Breast epithelium (tissue), 4 donors: Measurements from ENCODE around the gene GTPBP10. TPM values are rescaled to one million over a fixed set of nuclear protein-coding genes. Genes with fewer than 3 reads are reported as not detected.

Experiments used
- DNase-seq, 2 donors: peaks; one replicate each; pipeline ENCODE4 v3.0.0-alpha.2; 2019; ENCODE audit warnings: low spot score in 2 of 2
- H3K27ac ChIP-seq, 2 donors: fragments of 200-600 bp; sonication (generic) in 1 of 2; one replicate each; pipeline ENCODE4 v1.5.1; 2016 to 2019; ENCODE audit warnings: mild to moderate bottlenecking in 1 of 2
- H3K27me3 ChIP-seq, 2 donors: fragments of 200-600 bp; sonication (generic) in 1 of 2; one replicate each; pipeline versions ENCODE4 v1.5.1 to v1.6.0; 2017 to 2019; ENCODE audit warnings: control low read depth in 1 of 2, mild to moderate bottlenecking in 1 of 2
- H3K36me3 ChIP-seq: fragments of 200-600 bp; one replicate; pipeline ENCODE4 v1.5.1; 2019
- H3K4me1 ChIP-seq, 2 donors: fragments of 200-600 bp; sonication (generic); one replicate each; pipeline ENCODE4 v1.5.1; 2016 to 2019; ENCODE audit warnings: control low read depth in 1 of 2
- H3K4me3 ChIP-seq, 3 donors: fragments of 200-600 bp; sonication (generic); 1 replicate in 2 of 3; 2 replicates in 1 of 3; pipeline ENCODE4 v1.5.1; 2016 to 2019; ENCODE audit warnings: mild to moderate bottlenecking in 3 of 3, moderate library complexity in 2 of 3
- H3K9me3 ChIP-seq, 2 donors: fragments of 200-600 bp; sonication (generic) in 1 of 2; one replicate each; pipeline ENCODE4 v1.5.1; 2016 to 2019; ENCODE audit warnings: control low read depth in 1 of 2
- CTCF ChIP-seq, 3 donors: fragments of 450-650 bp; IDR thresholded peaks; one replicate each; pipeline ENCODE4 v1.5.1; 2016 to 2017; ENCODE audit warnings: antibody characterized with exemption in 3 of 3, mild to moderate bottlenecking in 3 of 3, moderate library complexity in 3 of 3
- POLR2A ChIP-seq: fragments of 450-650 bp; IDR thresholded peaks from one replicate; pipeline ENCODE4 v1.6.1; 2016; ENCODE audit warnings: antibody characterized with exemption, mild to moderate bottlenecking, moderate library complexity
- POLR2AphosphoS5 ChIP-seq, 3 donors: sonication (generic); formaldehyde crosslinking; IDR thresholded peaks; one replicate each; pipeline ENCODE4 v1.6.1; 2017; ENCODE audit warnings: antibody characterized with exemption in 3 of 3
- intact Hi-C: fragments of 100-400 bp; cut with DNase I; formaldehyde crosslinking; loops from one replicate; pipeline ENCODE4 v1.15.1; 2023; ENCODE audit warnings: low total_unique reads
- total RNA-seq, 3 donors: library from RNA; depleted of rRNA; stranded (reverse); fragments of >200 nt; gene quantifications; one replicate each; pipeline ENCODE4 v1.1.0, GENCODE V29; 2016

GTPBP10 gene
- total RNA-seq, 3 donors from 2014 or later, result 21.3 to 27.2 (median 22.3) TPM

- no peaks in the 10 kb centered on the region for H3K36me3 ChIP-seq
- no peaks in the 10 kb centered on the region for H3K9me3 ChIP-seq
- DNase-seq, result no peak
- no peaks in the 10 kb centered on the region for H3K4me1 ChIP-seq
- H3K27me3 ChIP-seq, result no peaks in the 10 kb centered on the region
- no peak for TF ChIP-seq POLR2AphosphoS5 (IDR thresholded peaks at IDR 0.05)
- no peak for TF ChIP-seq POLR2A
- TF ChIP-seq CTCF (IDR thresholded peaks at IDR 0.05), result no peak
- H3K27ac ChIP-seq, result no peak overlapping the region
- intact Hi-C loops, result no loop called here
- H3K4me3 ChIP-seq, result no peak overlapping the region
These were observed 78.2 kb downstream of the GTPBP10 start for GRCh38 chr7:90424720-90425119.

GRCh38 chr7:90425376-90425775, 78.9 kb downstream of the GTPBP10 start:
- Histone ChIP-seq H3K9me3 (no peaks in the 10 kb centered on the region), H3K4me3 (no peak overlapping the region), H3K27ac (no peak overlapping the region), H3K36me3 (no peaks in the 10 kb centered on the region), H3K4me1 (no peaks in the 10 kb centered on the region), H3K27me3 (no peaks in the 10 kb centered on the region)
- TF ChIP-seq POLR2A, result no peak
- TF ChIP-seq CTCF (IDR thresholded peaks at IDR 0.05), result no peak
- TF ChIP-seq POLR2AphosphoS5 (IDR thresholded peaks at IDR 0.05), result no peak
- DNase-seq, result no peak
- intact Hi-C loops, result no loop called here

- TF ChIP-seq POLR2AphosphoS5 (IDR thresholded peaks at IDR 0.05) (no peak), POLR2A (no peak), CTCF (IDR thresholded peaks at IDR 0.05) (no peak)
- Histone ChIP-seq H3K27ac (no peak overlapping the region), H3K4me1 (no peaks in the 10 kb centered on the region), H3K27me3 (no peaks in the 10 kb centered on the region), H3K36me3 (no peaks in the 10 kb centered on the region), H3K9me3 (peaks cover 9 to 13% of the 10 kb centered on the region in 2 donors), H3K4me3 (no peak overlapping the region)
- intact Hi-C loops, result no loop called here
- no peak for DNase-seq
These were observed 84.3 kb downstream of the GTPBP10 start for GRCh38 chr7:90430614-90431460.

GRCh38 chr7:90432752-90433151, 86.2 kb downstream of the GTPBP10 start:
- Histone ChIP-seq H3K4me3 (no peak overlapping the region), H3K4me1 (no peaks in the 10 kb centered on the region), H3K9me3 (peaks cover 13 to 16% of the 10 kb centered on the region in 2 donors), H3K36me3 (no peaks in the 10 kb centered on the region), H3K27me3 (no peaks in the 10 kb centered on the region), H3K27ac (no peak overlapping the region)
- intact Hi-C loops, result no loop called here
- no peak for DNase-seq
- TF ChIP-seq CTCF (IDR thresholded peaks at IDR 0.05) (no peak), POLR2AphosphoS5 (IDR thresholded peaks at IDR 0.05) (no peak), POLR2A (no peak)

GRCh38 chr7:90433221-90433620, 86.7 kb downstream of the GTPBP10 start:
- Histone ChIP-seq H3K27ac (no peak overlapping the region), H3K4me1 (no peaks in the 10 kb centered on the region), H3K27me3 (no peaks in the 10 kb centered on the region), H3K9me3 (peaks cover 13 to 16% of the 10 kb centered on the region in 2 donors), H3K4me3 (no peak overlapping the region), H3K36me3 (no peaks in the 10 kb centered on the region)
- no peak for DNase-seq
- no peak for TF ChIP-seq CTCF (IDR thresholded peaks at IDR 0.05)
- no peak for TF ChIP-seq POLR2AphosphoS5 (IDR thresholded peaks at IDR 0.05)
- TF ChIP-seq POLR2A, result no peak
- intact Hi-C loops, result no loop called here
